ENCODE measurements around the gene ABLIM2.

Gene ABLIM2

DNA sequence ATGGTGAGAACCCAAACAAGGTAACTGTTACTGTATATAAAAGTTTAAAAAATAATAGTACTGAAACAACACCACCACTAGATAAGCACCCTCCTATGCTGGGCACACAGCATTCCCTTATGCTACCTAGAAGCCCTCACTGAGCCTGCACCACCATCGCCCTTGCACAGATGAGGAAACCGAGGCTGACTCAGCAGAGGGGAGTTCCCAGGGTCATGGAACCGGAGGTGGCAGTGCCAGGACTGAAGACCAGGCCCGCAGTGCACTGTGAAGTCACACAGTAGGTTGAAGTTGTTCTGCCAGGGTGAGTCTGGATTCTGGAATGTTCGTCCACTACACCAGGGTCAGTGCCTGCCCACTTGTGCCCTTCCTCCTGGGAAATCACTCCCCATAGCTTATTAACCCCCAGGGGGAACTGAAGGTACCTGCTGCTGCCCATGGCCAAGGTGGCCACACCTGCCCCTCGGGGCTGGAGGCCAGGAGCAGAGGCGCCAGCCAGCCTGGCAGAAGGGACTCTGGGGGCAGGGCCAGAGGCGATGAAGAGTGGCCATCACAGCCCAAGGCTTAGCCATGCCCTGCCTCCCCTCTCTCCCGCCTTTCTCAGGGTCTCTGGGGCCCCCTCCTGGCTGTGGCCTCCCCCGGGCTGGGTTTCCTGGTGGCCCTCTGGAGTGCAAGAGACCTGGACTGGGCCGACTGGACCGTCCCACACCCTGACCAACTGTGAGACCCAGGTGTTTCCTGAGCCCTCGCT is 15.1 kb upstream of the ABLIM2 start:
- Mint-ChIP-seq H3K36me3 (ENCODE audit: low read depth) (no peaks in the 10 kb centered on the region), H3K4me1 (ENCODE audit: low read depth) (no peaks in the 10 kb centered on the region), H3K9me3 (peaks cover under 1% of the 10 kb centered on the region), H3K4me3 (no peak overlapping the region), H3K27me3 (ENCODE audit: low read depth) (no peaks in the 10 kb centered on the region), H3K27ac (no peak overlapping the region)
- DNase-seq (ENCODE audit: low spot score): no peak

DNA sequence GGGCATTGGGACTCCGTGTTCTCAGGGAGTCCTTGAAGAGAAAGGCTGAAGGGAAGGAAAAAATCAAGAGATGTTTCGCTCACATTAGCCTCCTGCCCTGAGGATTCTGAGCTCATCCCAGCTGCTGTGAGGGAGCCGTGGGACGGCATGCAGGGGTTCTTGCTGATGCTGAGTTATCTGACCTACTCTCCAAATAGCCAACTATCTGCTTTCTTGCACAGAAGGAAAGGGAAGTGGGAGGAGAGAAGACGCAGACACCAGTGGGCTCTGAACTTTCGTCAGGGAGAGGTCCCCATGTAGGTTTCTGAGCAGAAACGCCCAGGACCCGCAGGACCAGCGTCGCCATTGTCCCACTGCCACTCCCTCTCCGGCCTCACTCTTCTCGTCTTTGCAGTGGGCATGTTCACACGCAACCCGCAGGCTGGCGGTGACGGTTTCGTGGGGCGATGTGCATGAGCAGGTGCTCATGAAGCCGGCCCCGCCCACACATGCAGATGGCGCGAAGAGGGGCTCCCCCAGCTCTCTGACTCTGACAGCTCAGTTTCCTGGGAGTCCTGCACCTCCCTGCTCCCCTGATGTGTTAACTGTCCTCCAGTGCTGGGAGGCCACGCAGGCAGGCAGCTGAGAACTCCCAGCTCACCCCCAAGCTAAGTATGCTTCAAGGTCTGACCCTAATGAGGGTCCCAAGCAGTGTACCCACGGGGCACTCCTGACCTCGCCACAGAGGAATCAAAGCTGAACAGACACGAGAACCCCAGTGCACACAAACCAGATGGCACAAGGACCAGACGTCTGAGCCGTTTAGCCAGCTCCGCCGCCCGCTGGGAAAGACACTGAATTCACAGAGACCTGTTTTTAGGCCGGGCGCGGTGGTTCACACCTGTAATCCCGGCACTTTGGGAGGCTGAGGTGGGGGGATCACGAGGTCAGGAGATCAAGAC is 13.6 kb upstream of the ABLIM2 start:
- Mint-ChIP-seq H3K27ac (no peak overlapping the region), H3K9me3 (peaks cover 8% of the 10 kb centered on the region), H3K36me3 (ENCODE audit: low read depth) (no peaks in the 10 kb centered on the region), H3K4me3 (no peak overlapping the region), H3K27me3 (ENCODE audit: low read depth) (no peaks in the 10 kb centered on the region), H3K4me1 (ENCODE audit: low read depth) (no peaks in the 10 kb centered on the region)
- no peak for DNase-seq (ENCODE audit: low spot score)

DNA sequence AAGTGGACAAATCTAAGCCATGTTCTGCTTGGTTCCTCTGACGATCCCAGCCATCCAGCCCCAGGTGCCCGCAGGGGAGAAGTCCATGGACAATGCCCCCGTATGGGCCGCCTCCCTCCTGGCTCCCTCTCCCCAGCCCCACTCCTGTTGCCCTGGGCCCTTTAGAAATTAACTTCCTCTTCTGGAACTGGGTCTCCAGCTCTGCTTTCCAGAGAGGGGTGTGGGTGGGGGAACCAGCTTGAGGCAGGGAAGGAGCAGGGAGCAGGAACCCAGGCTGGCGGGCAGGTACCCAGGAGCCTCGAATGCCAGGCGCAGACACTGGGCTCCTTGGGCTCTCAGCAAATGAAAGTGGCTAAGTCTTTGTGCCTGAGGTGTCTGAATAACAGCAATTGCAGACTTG is 12.7 kb upstream of the ABLIM2 start:
- DNase-seq (ENCODE audit: low spot score): no peak
- peaks cover 8% of the 10 kb centered on the region for H3K9me3 Mint-ChIP-seq
- no peak overlapping the region for H3K4me3 Mint-ChIP-seq
- no peak overlapping the region for H3K27ac Mint-ChIP-seq
- H3K27me3 Mint-ChIP-seq (ENCODE audit: low read depth): no peaks in the 10 kb centered on the region
- no peaks in the 10 kb centered on the region for H3K4me1 Mint-ChIP-seq (ENCODE audit: low read depth)
- no peaks in the 10 kb centered on the region for H3K36me3 Mint-ChIP-seq (ENCODE audit: low read depth)

DNA sequence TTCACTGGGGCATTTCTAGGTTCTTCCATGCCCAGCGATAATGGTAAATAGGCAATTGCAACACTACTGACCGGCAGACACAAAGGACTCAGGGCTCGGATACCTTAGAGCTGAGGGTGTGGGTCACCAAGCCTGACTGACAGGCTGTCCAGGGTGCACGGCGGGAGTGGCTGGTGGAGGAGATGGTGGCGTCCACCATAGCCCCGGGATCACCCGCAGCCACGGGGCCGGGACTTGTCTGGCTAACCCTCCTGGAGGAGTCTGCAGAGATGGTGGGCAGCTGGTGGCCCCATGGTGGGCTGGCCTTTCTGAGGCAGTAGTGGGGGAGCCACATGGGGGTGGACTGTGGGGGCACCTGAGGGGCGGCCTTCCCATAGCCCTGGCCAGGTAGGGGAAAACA is 11.7 kb upstream of the ABLIM2 start:
- no peak for DNase-seq (ENCODE audit: low spot score)
- Mint-ChIP-seq H3K27me3 (ENCODE audit: low read depth) (no peaks in the 10 kb centered on the region), H3K36me3 (ENCODE audit: low read depth) (no peaks in the 10 kb centered on the region), H3K4me1 (ENCODE audit: low read depth) (no peaks in the 10 kb centered on the region), H3K27ac (no peak overlapping the region), H3K4me3 (no peak overlapping the region), H3K9me3 (peaks cover 8% of the 10 kb centered on the region)

DNA sequence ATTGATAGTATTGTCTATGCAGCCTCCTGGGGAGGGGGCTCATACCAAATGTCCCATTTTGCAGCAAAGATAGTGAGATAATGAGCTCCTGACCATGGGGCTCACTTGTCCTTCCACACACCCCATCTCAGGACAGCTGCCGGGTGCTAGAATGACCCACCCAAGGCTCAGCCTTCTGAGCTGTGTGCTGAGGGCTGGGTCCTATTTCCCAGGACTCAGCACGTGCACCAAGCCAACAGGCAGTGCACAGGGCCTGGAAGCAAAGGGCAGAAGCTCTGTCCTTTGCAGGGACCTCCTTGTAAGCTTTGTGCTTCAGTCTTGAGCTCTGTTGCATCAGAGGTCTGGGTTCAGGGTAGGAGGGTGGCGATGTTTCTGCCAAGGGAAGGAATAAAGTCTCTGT is 11.2 kb upstream of the ABLIM2 start:
- no peak overlapping the region for H3K27ac Mint-ChIP-seq
- peaks cover 8% of the 10 kb centered on the region for H3K9me3 Mint-ChIP-seq
- no peaks in the 10 kb centered on the region for H3K36me3 Mint-ChIP-seq (ENCODE audit: low read depth)
- no peaks in the 10 kb centered on the region for H3K4me1 Mint-ChIP-seq (ENCODE audit: low read depth)
- DNase-seq (ENCODE audit: low spot score): no peak
- no peak overlapping the region for H3K4me3 Mint-ChIP-seq
- H3K27me3 Mint-ChIP-seq (ENCODE audit: low read depth): no peaks in the 10 kb centered on the region

DNA sequence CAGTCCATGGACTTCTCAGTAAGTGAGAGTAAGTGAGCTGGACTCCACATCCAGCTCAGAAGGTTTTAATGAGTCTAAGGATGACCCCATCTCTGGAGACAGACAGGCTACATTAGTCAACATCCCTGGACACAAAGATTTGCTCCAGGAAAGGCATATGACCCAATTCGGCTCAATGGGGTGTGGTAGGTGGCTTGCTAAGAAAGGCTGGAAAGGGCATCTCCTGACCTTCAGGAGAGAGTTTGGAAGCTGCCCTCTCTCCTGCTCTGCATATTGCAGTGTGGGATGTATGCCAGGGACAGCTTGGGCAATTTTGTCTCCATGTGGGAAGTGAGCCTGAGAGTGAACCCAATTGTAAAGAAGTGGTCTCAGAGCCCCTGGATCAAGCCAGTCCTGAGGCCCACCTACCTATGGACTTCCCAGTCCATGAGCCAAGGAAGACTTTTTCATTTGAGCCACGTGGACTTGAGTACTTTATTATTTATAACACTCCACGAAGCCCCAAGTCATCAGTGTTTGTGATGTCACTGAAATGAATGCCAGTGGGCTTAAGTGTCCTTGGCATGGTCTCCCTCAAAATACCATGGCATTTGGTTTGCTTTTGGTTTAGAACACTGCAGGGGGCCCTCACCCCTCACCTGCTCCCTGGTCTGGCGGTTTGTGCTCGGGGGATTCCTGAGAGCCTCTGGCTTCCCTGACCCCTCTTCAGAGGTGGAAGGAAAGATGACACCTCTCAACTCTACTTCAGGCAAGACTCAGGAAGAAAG is 10.4 kb upstream of the ABLIM2 start:
- peaks cover 8% of the 10 kb centered on the region for H3K9me3 Mint-ChIP-seq
- H3K27me3 Mint-ChIP-seq (ENCODE audit: low read depth): no peaks in the 10 kb centered on the region
- DNase-seq (ENCODE audit: low spot score): no peak
- H3K36me3 Mint-ChIP-seq (ENCODE audit: low read depth): no peaks in the 10 kb centered on the region
- H3K4me1 Mint-ChIP-seq (ENCODE audit: low read depth): no peaks in the 10 kb centered on the region
- no peak overlapping the region for H3K27ac Mint-ChIP-seq
- H3K4me3 Mint-ChIP-seq: no peak overlapping the region

DNA sequence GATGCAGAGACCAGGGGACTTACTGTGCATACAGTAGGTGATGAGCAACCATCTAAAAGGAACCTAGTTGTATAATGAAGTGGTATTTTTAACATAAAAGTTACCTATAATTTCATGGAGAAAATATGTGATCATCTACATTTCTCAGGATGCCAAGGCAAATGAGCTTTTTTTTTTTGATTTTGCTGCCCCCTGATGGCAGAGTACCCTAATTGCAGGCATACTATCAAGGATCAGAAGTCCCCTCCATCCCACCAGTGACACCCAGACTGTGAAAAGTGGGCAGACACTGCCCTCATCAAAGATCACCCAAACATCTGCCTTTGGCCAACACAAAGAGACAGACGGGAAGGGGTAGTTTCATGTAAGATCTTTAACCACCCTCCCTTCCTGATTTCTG is 9.6 kb upstream of the ABLIM2 start:
- Mint-ChIP-seq H3K36me3 (ENCODE audit: low read depth) (no peaks in the 10 kb centered on the region), H3K4me3 (no peak overlapping the region), H3K27ac (no peak overlapping the region), H3K27me3 (ENCODE audit: low read depth) (no peaks in the 10 kb centered on the region), H3K9me3 (peaks cover 8% of the 10 kb centered on the region), H3K4me1 (ENCODE audit: low read depth) (no peaks in the 10 kb centered on the region)
- no peak for DNase-seq (ENCODE audit: low spot score)

DNA sequence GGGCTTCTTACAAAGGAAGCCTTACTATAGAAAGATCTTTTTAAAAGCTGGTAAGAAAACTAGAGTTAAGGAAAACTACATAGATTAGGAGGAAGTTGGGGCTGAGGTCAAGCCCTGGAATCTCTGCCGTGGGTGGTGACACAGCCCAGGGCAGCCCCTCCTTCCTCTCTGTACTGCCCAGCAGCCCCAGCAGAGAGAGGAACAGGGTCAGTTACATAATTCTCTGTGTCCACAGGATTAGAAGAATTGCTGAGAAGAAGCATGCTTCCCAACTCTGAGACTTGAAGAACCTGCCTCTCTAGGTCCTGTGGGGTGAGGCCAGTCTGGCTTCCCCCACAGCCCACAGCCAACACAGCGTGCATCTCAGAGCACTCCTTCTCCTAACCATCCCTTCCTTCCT is 9.2 kb upstream of the ABLIM2 start:
- no peaks in the 10 kb centered on the region for H3K36me3 Mint-ChIP-seq (ENCODE audit: low read depth)
- H3K4me3 Mint-ChIP-seq: no peak overlapping the region

DNA sequence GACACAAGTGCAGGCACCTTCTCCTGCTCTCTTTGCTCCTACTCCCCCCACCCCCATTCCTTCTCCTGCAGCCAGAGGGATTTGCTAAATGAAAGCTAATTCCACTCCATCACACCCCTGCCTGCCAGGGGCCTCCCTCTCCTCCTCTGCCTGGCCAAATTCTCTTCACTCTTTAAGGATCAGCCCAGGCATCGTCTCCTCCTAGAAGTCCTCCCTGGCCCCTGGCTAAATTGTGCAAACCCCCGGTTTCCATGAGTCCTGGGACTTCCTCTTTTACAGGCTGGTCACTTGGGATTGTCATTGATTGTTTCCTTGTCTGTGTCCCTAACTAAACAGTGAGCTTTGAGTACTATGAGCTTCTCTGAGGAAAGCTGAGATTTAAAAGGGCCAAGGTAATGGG is 8.7 kb upstream of the ABLIM2 start:
- no peaks in the 10 kb centered on the region for H3K36me3 Mint-ChIP-seq (ENCODE audit: low read depth)
- H3K4me1 Mint-ChIP-seq (ENCODE audit: low read depth): no peaks in the 10 kb centered on the region
- no peaks in the 10 kb centered on the region for H3K27me3 Mint-ChIP-seq (ENCODE audit: low read depth)
- peaks cover 8% of the 10 kb centered on the region for H3K9me3 Mint-ChIP-seq
- no peak overlapping the region for H3K27ac Mint-ChIP-seq
- DNase-seq (ENCODE audit: low spot score): no peak
- H3K4me3 Mint-ChIP-seq: no peak overlapping the region

More for the DNA sequence above, 9.2 kb upstream of the ABLIM2 start:
- H3K27ac Mint-ChIP-seq: no peak overlapping the region
- no peaks in the 10 kb centered on the region for H3K4me1 Mint-ChIP-seq (ENCODE audit: low read depth)
- H3K9me3 Mint-ChIP-seq: peaks cover 8% of the 10 kb centered on the region
- no peaks in the 10 kb centered on the region for H3K27me3 Mint-ChIP-seq (ENCODE audit: low read depth)
- no peak for DNase-seq (ENCODE audit: low spot score)

DNA sequence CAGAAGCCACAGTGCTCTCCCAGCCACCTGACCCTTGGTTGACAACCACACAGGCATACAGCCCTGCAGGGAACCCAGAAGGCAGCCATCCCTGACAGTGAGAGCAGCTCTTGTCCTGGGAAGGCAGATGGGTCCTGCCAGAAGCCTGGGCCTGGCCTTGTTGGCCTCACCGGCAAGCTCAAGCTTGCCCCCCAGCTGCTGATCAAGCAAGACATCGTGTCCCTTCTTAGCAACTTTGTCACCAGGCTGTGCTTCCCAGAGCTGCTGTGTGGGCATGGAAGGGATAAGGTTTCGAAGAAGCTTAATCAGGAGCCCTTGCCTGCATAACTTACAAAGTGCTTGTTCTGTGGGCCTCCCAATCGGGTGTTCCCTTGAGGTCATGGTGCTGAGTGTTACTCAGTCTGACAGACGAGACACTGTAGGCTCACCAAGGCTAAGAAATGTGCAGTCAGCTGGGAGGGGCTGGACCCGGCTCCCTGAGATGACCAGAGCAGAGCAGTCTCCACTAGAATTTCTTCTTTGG is 6.8 kb upstream of the ABLIM2 start:
- DNase-seq (ENCODE audit: low spot score): no peak
- H3K27ac Mint-ChIP-seq: no peak overlapping the region
- no peak overlapping the region for H3K4me3 Mint-ChIP-seq
- H3K27me3 Mint-ChIP-seq (ENCODE audit: low read depth): peaks cover 2% of the 10 kb centered on the region
- H3K4me1 Mint-ChIP-seq (ENCODE audit: low read depth): no peaks in the 10 kb centered on the region
- peaks cover 8% of the 10 kb centered on the region for H3K9me3 Mint-ChIP-seq
- H3K36me3 Mint-ChIP-seq (ENCODE audit: low read depth): no peaks in the 10 kb centered on the region

DNA sequence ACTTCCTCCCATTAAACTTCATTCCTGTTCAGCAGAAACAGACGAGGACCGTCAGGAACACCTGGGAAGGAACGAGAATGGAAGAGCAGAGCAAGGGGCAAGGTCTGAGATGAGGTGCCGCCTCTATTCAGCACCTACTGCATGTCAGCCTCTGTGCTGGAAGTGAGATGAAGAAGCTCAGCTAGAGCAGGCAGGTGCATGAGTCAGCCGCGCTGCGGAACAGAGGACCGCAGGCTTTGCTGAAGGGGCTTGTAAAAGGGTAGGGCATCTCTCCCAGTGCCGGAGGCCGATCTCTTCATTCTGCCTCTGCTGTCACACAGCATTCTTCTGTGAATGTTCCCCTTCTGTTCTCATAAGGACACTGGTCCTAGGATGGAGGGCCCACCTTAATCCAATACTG is 6.1 kb upstream of the ABLIM2 start:
- H3K4me3 Mint-ChIP-seq: no peak overlapping the region
- no peaks in the 10 kb centered on the region for H3K36me3 Mint-ChIP-seq (ENCODE audit: low read depth)

DNA sequence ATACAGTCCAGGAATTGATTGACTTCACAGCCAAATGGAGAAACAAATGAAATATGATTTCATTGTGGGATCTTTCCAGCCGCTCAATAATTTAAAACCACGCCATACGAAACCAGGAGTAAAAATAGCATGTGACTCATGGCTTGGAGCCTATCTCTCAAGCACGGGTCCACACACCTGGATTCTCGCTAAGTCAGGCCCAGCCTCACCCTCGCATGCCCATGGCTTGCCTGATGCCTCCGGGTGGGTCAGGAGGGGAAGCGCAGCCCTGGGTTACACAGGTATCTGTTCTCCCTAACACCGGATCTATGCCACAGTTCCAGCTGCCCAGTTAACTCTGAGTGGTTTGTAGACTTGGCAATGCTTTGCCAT is 5.6 kb upstream of the ABLIM2 start:
- Mint-ChIP-seq H3K4me3 (no peak overlapping the region), H3K9me3 (peaks cover 8% of the 10 kb centered on the region), H3K36me3 (ENCODE audit: low read depth) (no peaks in the 10 kb centered on the region), H3K27me3 (ENCODE audit: low read depth) (peaks cover 9% of the 10 kb centered on the region), H3K27ac (no peak overlapping the region), H3K4me1 (ENCODE audit: low read depth) (peaks cover 3% of the 10 kb centered on the region)
- no peak for DNase-seq (ENCODE audit: low spot score)

More for the DNA sequence above, 6.1 kb upstream of the ABLIM2 start:
- no peak overlapping the region for H3K27ac Mint-ChIP-seq
- peaks cover under 1% of the 10 kb centered on the region for H3K4me1 Mint-ChIP-seq (ENCODE audit: low read depth)
- no peak for DNase-seq (ENCODE audit: low spot score)
- peaks cover 6% of the 10 kb centered on the region for H3K27me3 Mint-ChIP-seq (ENCODE audit: low read depth)
- H3K9me3 Mint-ChIP-seq: peaks cover 8% of the 10 kb centered on the region

DNA sequence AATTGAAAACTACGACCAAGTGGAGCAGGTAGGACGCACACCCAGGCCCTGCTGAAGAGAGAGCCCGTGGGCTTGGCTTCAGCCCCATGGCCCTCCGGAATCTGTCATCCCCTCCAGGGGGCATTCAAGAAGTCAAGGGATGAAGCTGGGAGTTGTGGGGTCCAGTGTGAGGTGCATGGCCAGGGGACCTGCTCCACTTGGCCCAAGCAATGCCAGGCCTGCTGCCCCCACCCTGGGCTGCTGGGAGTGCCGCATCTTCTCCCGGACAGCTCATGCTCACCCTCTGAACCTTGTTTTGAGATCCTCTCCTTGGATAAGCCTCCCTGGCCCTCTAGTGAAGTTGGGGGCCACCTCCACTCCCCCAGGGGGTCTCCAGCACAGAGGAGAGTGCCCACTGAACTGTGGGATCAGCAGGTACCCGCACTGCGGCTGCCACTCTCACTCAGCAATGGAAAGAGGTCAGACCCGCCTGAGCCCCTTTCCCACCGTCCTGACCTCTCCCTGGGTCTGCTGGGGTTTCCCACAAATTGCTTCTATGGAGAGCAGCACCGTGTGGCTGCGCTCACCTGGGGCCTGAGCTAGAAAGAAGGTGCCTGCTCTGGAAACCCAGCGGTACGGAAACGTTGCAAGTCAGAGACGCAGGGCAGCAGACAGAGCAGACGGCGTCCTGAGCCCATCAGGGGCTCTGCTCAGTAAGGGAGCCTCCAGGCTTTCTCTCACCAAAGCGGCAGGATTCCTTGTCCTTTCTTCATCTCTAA is 5.0 kb upstream of the ABLIM2 start:
- Mint-ChIP-seq H3K27me3 (ENCODE audit: low read depth) (peaks cover 12% of the 10 kb centered on the region), H3K4me1 (ENCODE audit: low read depth) (peaks cover 6% of the 10 kb centered on the region), H3K27ac (no peak overlapping the region), H3K4me3 (no peak overlapping the region), H3K9me3 (peaks cover 7% of the 10 kb centered on the region), H3K36me3 (ENCODE audit: low read depth) (peaks cover 2% of the 10 kb centered on the region)
- DNase-seq (ENCODE audit: low spot score): no peak

All from T-helper 2 cell treated with Interferon-gamma antibody and Interleukin-4, amounts not matched to agents 5 μg/mL and 100 μg/mL, for 36 hours (primary cell).